WTC11 (cell line): ENCODE data around the gene LAMB4. TPM values are rescaled to one million over a fixed set of nuclear protein-coding genes. Genes with fewer than 3 reads are reported as not detected.

Experiments used
- ATAC-seq: fragments of 200-7000 bp; cut with Tn5 transposase; 2 replicates; pipeline ENCODE4 v1.10.0; 2021; ENCODE audit warnings: mild to moderate bottlenecking, moderate library complexity
- CTCF ChIA-PET: fragments of 300-600 bp; sonication (Branson Sonifier 250); formaldehyde crosslinking; loops from one replicate; lab custom pipeline; 2021; ENCODE audit warnings: antibody characterized with exemption; lab: Charles Lee
- POLR2A ChIA-PET: fragments of 350-600 bp; sonication (Branson Sonifier 250); formaldehyde crosslinking; loops from one replicate; lab custom pipeline; 2021; ENCODE audit warnings: antibody characterized with exemption; lab: Charles Lee
- DNase-seq: peaks from one replicate; pipeline ENCODE4 v3.0.0; 2021; ENCODE audit warnings: low spot score
- H3K27ac Mint-ChIP-seq: 2 replicates; pipeline ENCODE4 v1.8.0; 2021; ENCODE audit warnings: mixed read lengths
- H3K27me3 Mint-ChIP-seq: 2 replicates; pipeline ENCODE4 v1.8.0; 2021; ENCODE audit warnings: low read depth, mild to moderate bottlenecking, moderate library complexity, mixed read lengths
- H3K36me3 Mint-ChIP-seq: 2 replicates; pipeline ENCODE4 v1.8.0; 2021; ENCODE audit warnings: mixed read lengths
- H3K4me1 Mint-ChIP-seq: 2 replicates; pipeline ENCODE4 v1.8.0; 2022; ENCODE audit warnings: mixed read lengths
- H3K4me3 Mint-ChIP-seq: 2 replicates; pipeline ENCODE4 v1.8.0; 2021; ENCODE audit warnings: mild to moderate bottlenecking, moderate library complexity, mixed read lengths
- H3K9me3 Mint-ChIP-seq: 2 replicates; pipeline ENCODE4 v1.8.0; 2021; ENCODE audit warnings: mixed read lengths
- ATF1 ChIP-seq: sonication (generic); formaldehyde crosslinking; IDR thresholded peaks from 2 replicates; pipeline ENCODE4 v1.8.1; 2023; ENCODE audit warnings: mild to moderate bottlenecking, moderate library complexity, missing genetic modification reagents
- ELF4 ChIP-seq: sonication (generic); formaldehyde crosslinking; IDR thresholded peaks from 2 replicates; pipeline ENCODE4 v1.8.1; 2022; ENCODE audit warnings: low read depth, mild to moderate bottlenecking, moderate library complexity, missing genetic modification reagents
- ESRRA ChIP-seq: sonication (generic); formaldehyde crosslinking; IDR thresholded peaks from 2 replicates; pipeline ENCODE4 v1.8.1; 2022; ENCODE audit warnings: mild to moderate bottlenecking, missing genetic modification reagents, borderline replicate concordance
- GTF2I ChIP-seq: fragments of 250-450 bp; sonication (Bioruptor Pico); conservative IDR thresholded peaks from 2 replicates; pipeline ENCODE4 v1.4.0; 2021; ENCODE audit warnings: mild to moderate bottlenecking
- IRF2 ChIP-seq: sonication (generic); formaldehyde crosslinking; IDR thresholded peaks from 2 replicates; pipeline ENCODE4 v1.8.0; 2022; ENCODE audit warnings: low read depth, missing genetic modification reagents, borderline replicate concordance
- NFYB ChIP-seq: sonication (generic); formaldehyde crosslinking; conservative IDR thresholded peaks from 2 replicates; pipeline ENCODE4 v1.8.0; 2022; ENCODE audit warnings: low read depth, missing genetic modification reagents
- NR1H2 ChIP-seq: sonication (generic); formaldehyde crosslinking; IDR thresholded peaks from 2 replicates; pipeline ENCODE4 v1.9.0; 2021; ENCODE audit warnings: mild to moderate bottlenecking, moderate library complexity, missing genetic modification reagents
- NR3C1 ChIP-seq: sonication (generic); formaldehyde crosslinking; conservative IDR thresholded peaks from 2 replicates; pipeline ENCODE4 v1.8.1; 2023; ENCODE audit warnings: low read depth, mild to moderate bottlenecking, missing genetic modification reagents
- ZNF232 ChIP-seq: sonication (generic); formaldehyde crosslinking; IDR thresholded peaks from 2 replicates; pipeline ENCODE4 v1.8.0; 2022; ENCODE audit warnings: mild to moderate bottlenecking, missing genetic modification reagents
- ZNF423 ChIP-seq: fragments of 250-450 bp; sonication (Bioruptor Pico); IDR thresholded peaks from 2 replicates; pipeline ENCODE4 v2.1.2; 2022; ENCODE audit warnings: mild to moderate bottlenecking, moderate library complexity
- total RNA-seq: library from RNA; stranded (reverse); gene quantifications from 3 replicates; pipeline ENCODE4 v1.2.3, GENCODE V29; 2021
- TF ChIP-seq, protein P1 (sequence below): sonication (generic); formaldehyde crosslinking; IDR thresholded peaks from 2 replicates; pipeline ENCODE4 v1.8.1; 2023; ENCODE audit warnings: mild to moderate bottlenecking, missing genetic modification reagents, moderate library complexity
- TF ChIP-seq, protein P2 (sequence below): fragments of 250-450 bp; sonication (Bioruptor Pico); IDR thresholded peaks from 2 replicates; pipeline ENCODE4 v1.9.0; 2021; ENCODE audit warnings: mild to moderate bottlenecking
- TF ChIP-seq, protein P3 (sequence below): sonication (generic); formaldehyde crosslinking; IDR thresholded peaks from 2 replicates; pipeline ENCODE4 v1.8.0; 2022; ENCODE audit warnings: mild to moderate bottlenecking, missing genetic modification reagents
- TF ChIP-seq, protein P4 (sequence below): sonication (generic); formaldehyde crosslinking; IDR thresholded peaks from 2 replicates; pipeline ENCODE4 v1.8.1; 2022; ENCODE audit warnings: missing genetic modification reagents, borderline replicate concordance
- TF ChIP-seq, protein P5 (sequence below): fragments of 250-450 bp; sonication (Bioruptor Pico); IDR thresholded peaks from 2 replicates; pipeline ENCODE4 v1.8.0; 2021; ENCODE audit warnings: mild to moderate bottlenecking
- TF ChIP-seq, protein P6 (sequence below): sonication (generic); formaldehyde crosslinking; IDR thresholded peaks from 2 replicates; pipeline ENCODE4 v1.8.1; 2023; ENCODE audit warnings: mild to moderate bottlenecking, moderate library complexity, missing genetic modification reagents
- TF ChIP-seq, protein P7 (sequence below): sonication (generic); formaldehyde crosslinking; IDR thresholded peaks from 2 replicates; pipeline ENCODE4 v1.8.0; 2022; ENCODE audit warnings: mild to moderate bottlenecking, missing genetic modification reagents
- TF ChIP-seq, protein P8 (sequence below): sonication (generic); formaldehyde crosslinking; IDR thresholded peaks from 2 replicates; pipeline ENCODE4 v1.8.1; 2023; ENCODE audit warnings: mild to moderate bottlenecking, missing genetic modification reagents
- TF ChIP-seq, protein P9 (sequence below): sonication (generic); formaldehyde crosslinking; IDR thresholded peaks from 2 replicates; pipeline ENCODE4 v1.8.0; 2022; ENCODE audit warnings: mild to moderate bottlenecking, missing genetic modification reagents
- TF ChIP-seq, protein P10 (sequence below): sonication (generic); formaldehyde crosslinking; IDR thresholded peaks from 2 replicates; pipeline ENCODE4 v1.8.1; 2022; ENCODE audit warnings: low read depth, missing genetic modification reagents, borderline replicate concordance

The LAMB4 gene
- total RNA-seq, 1 experiment from 2014 or later = not detected

DNA sequence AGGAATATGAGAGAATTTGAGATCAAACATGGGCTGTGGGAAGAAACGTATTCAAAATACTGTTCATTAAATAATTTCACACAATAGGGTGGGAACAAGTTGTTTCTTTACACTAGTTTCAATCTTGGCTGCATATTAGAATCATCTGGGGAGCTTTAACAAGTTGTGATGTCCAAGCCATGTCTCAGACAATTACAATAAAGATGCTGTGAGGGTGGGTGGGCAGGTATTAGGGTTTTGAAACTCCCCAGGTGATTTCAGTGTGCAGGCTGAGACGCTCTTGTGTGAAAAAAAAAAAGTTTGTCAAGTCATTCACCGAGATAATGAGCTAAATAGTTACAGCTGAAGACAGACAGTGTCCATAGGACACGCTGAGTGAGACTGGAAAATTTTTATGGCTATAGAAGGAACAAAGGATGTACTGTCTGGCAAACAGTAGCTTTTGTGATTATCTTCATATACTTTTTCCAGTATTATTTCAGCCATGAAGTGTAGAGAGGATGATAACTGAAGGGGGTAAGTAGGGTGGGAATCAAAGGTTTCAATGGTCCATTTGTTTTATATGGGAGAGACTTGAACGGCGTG is 12.6 kb upstream of the LAMB4 start:
- no peak for TF ChIP-seq ATF1
- TF ChIP-seq ESRRA (CRISPR knock-in tag) = no peak
- TF ChIP-seq, protein P1, sequence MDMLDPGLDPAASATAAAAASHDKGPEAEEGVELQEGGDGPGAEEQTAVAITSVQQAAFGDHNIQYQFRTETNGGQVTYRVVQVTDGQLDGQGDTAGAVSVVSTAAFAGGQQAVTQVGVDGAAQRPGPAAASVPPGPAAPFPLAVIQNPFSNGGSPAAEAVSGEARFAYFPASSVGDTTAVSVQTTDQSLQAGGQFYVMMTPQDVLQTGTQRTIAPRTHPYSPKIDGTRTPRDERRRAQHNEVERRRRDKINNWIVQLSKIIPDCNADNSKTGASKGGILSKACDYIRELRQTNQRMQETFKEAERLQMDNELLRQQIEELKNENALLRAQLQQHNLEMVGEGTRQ = no peak
- TF ChIP-seq, protein P2, sequence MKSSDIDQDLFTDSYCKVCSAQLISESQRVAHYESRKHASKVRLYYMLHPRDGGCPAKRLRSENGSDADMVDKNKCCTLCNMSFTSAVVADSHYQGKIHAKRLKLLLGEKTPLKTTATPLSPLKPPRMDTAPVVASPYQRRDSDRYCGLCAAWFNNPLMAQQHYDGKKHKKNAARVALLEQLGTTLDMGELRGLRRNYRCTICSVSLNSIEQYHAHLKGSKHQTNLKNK (CRISPR knock-in tag) = no peak
- TF ChIP-seq, all 79 proteins: peak for 0
- H3K4me1 Mint-ChIP-seq = no peaks in the 10 kb centered on the region
- H3K27ac Mint-ChIP-seq = no peak overlapping the region
- DNase-seq = no peak
- peaks cover 2% of the 10 kb centered on the region; the same call in 1 of the 2 replicates for H3K9me3 Mint-ChIP-seq
- no peak for ATAC-seq
- H3K36me3 Mint-ChIP-seq = no peaks in the 10 kb centered on the region
- H3K4me3 Mint-ChIP-seq = no peak overlapping the region
- CTCF ChIA-PET = interaction anchor here (0.5 to 1.9 kb wide), 2 partner anchors 21 to 29 kb away, joined by 3 to 6 read pairs; no protein-coding TSS in a partner anchor
- no peaks in the 10 kb centered on the region for H3K27me3 Mint-ChIP-seq
- POLR2A ChIA-PET = no interaction called here

DNA sequence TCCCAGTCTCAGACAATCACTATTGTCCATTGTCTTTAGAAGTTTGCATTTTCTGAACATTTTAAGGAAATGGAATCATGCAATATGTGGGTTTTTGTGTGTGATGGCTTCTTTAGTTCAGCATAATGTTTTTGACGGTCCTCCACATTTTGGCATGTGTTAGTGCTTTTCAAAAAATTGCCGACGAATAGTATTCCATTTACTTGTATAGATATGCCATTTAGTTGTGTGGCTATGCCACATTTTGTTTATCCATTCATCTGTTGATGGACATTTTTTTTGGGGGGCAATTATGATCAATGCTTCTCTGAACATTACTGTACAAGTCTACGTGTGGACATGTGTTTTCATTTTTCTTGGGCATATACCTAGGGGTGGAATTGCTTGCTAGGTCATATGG is 12.0 kb upstream of the LAMB4 start:
- TF ChIP-seq, protein P3, sequence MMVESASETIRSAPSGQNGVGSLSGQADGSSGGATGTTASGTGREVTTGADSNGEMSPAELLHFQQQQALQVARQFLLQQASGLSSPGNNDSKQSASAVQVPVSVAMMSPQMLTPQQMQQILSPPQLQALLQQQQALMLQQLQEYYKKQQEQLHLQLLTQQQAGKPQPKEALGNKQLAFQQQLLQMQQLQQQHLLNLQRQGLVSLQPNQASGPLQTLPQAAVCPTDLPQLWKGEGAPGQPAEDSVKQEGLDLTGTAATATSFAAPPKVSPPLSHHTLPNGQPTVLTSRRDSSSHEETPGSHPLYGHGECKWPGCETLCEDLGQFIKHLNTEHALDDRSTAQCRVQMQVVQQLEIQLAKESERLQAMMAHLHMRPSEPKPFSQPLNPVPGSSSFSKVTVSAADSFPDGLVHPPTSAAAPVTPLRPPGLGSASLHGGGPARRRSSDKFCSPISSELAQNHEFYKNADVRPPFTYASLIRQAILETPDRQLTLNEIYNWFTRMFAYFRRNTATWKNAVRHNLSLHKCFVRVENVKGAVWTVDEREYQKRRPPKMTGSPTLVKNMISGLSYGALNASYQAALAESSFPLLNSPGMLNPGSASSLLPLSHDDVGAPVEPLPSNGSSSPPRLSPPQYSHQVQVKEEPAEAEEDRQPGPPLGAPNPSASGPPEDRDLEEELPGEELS = no peak
- TF ChIP-seq, protein P4, sequence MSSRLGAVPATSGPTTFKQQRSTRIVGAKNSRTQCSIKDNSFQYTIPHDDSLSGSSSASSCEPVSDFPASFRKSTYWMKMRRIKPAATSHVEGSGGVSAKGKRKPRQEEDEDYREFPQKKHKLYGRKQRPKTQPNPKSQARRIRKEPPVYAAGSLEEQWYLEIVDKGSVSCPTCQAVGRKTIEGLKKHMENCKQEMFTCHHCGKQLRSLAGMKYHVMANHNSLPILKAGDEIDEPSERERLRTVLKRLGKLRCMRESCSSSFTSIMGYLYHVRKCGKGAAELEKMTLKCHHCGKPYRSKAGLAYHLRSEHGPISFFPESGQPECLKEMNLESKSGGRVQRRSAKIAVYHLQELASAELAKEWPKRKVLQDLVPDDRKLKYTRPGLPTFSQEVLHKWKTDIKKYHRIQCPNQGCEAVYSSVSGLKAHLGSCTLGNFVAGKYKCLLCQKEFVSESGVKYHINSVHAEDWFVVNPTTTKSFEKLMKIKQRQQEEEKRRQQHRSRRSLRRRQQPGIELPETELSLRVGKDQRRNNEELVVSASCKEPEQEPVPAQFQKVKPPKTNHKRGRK = no peak
- TF ChIP-seq NR3C1 (CRISPR knock-in tag) (no peak), NFYB (no peak), NR1H2 (no peak), ESRRA (CRISPR knock-in tag) (no peak), ZNF423 (no peak), GTF2I (CRISPR knock-in tag) (no peak), ELF4 (CRISPR knock-in tag) (no peak), IRF2 (CRISPR knock-in tag) (no peak), ZNF232 (CRISPR knock-in tag) (no peak)
- TF ChIP-seq, protein P5, sequence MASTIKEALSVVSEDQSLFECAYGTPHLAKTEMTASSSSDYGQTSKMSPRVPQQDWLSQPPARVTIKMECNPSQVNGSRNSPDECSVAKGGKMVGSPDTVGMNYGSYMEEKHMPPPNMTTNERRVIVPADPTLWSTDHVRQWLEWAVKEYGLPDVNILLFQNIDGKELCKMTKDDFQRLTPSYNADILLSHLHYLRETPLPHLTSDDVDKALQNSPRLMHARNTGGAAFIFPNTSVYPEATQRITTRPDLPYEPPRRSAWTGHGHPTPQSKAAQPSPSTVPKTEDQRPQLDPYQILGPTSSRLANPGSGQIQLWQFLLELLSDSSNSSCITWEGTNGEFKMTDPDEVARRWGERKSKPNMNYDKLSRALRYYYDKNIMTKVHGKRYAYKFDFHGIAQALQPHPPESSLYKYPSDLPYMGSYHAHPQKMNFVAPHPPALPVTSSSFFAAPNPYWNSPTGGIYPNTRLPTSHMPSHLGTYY (CRISPR knock-in tag) = no peak
- TF ChIP-seq, protein P6, sequence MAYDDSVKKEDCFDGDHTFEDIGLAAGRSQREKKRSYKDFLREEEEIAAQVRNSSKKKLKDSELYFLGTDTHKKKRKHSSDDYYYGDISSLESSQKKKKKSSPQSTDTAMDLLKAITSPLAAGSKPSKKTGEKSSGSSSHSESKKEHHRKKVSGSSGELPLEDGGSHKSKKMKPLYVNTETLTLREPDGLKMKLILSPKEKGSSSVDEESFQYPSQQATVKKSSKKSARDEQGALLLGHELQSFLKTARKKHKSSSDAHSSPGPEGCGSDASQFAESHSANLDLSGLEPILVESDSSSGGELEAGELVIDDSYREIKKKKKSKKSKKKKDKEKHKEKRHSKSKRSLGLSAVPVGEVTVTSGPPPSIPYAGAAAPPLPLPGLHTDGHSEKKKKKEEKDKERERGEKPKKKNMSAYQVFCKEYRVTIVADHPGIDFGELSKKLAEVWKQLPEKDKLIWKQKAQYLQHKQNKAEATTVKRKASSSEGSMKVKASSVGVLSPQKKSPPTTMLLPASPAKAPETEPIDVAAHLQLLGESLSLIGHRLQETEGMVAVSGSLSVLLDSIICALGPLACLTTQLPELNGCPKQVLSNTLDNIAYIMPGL (CRISPR knock-in tag) = no peak
- TF ChIP-seq, protein P7, sequence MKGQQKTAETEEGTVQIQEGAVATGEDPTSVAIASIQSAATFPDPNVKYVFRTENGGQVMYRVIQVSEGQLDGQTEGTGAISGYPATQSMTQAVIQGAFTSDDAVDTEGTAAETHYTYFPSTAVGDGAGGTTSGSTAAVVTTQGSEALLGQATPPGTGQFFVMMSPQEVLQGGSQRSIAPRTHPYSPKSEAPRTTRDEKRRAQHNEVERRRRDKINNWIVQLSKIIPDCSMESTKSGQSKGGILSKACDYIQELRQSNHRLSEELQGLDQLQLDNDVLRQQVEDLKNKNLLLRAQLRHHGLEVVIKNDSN (CRISPR knock-in tag) = no peak
- TF ChIP-seq, protein P8, sequence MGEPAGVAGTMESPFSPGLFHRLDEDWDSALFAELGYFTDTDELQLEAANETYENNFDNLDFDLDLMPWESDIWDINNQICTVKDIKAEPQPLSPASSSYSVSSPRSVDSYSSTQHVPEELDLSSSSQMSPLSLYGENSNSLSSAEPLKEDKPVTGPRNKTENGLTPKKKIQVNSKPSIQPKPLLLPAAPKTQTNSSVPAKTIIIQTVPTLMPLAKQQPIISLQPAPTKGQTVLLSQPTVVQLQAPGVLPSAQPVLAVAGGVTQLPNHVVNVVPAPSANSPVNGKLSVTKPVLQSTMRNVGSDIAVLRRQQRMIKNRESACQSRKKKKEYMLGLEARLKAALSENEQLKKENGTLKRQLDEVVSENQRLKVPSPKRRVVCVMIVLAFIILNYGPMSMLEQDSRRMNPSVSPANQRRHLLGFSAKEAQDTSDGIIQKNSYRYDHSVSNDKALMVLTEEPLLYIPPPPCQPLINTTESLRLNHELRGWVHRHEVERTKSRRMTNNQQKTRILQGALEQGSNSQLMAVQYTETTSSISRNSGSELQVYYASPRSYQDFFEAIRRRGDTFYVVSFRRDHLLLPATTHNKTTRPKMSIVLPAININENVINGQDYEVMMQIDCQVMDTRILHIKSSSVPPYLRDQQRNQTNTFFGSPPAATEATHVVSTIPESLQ (CRISPR knock-in tag) = no peak
- TF ChIP-seq, protein P9, sequence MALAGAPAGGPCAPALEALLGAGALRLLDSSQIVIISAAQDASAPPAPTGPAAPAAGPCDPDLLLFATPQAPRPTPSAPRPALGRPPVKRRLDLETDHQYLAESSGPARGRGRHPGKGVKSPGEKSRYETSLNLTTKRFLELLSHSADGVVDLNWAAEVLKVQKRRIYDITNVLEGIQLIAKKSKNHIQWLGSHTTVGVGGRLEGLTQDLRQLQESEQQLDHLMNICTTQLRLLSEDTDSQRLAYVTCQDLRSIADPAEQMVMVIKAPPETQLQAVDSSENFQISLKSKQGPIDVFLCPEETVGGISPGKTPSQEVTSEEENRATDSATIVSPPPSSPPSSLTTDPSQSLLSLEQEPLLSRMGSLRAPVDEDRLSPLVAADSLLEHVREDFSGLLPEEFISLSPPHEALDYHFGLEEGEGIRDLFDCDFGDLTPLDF (CRISPR knock-in tag) = no peak
- TF ChIP-seq, protein P10, sequence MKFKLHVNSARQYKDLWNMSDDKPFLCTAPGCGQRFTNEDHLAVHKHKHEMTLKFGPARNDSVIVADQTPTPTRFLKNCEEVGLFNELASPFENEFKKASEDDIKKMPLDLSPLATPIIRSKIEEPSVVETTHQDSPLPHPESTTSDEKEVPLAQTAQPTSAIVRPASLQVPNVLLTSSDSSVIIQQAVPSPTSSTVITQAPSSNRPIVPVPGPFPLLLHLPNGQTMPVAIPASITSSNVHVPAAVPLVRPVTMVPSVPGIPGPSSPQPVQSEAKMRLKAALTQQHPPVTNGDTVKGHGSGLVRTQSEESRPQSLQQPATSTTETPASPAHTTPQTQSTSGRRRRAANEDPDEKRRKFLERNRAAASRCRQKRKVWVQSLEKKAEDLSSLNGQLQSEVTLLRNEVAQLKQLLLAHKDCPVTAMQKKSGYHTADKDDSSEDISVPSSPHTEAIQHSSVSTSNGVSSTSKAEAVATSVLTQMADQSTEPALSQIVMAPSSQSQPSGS (CRISPR knock-in tag) = no peak
- no peak overlapping the region for H3K27ac Mint-ChIP-seq
- H3K27me3 Mint-ChIP-seq = no peaks in the 10 kb centered on the region
- CTCF ChIA-PET = interaction anchor here (0.5 to 1.9 kb wide), 2 partner anchors 21 to 28 kb away, joined by 3 to 6 read pairs; no protein-coding TSS in a partner anchor
- peaks cover 8% of the 10 kb centered on the region for H3K9me3 Mint-ChIP-seq
- ATAC-seq (no peak), DNase-seq (no peak)
- H3K36me3 Mint-ChIP-seq = 0 out of 2 replicates have a peak, but pooled peaks cover under 1% of the 10 kb centered on the region
- H3K4me1 Mint-ChIP-seq = no peaks in the 10 kb centered on the region
- no peak overlapping the region for H3K4me3 Mint-ChIP-seq
- POLR2A ChIA-PET = interaction anchor here (0.9 kb wide), 1 partner anchor 28 kb away, joined by 3 read pairs; no protein-coding TSS in a partner anchor
